GM19397 (cell line): ENCODE results near the gene HMCES.

Source experiments
- ATAC-seq: cut with Tn5 transposase; IDR thresholded peaks from one replicate; pipeline ENCODE4 v1.9.1; 2021; ENCODE audit warnings: mild to moderate bottlenecking, moderate library complexity; ENCODE audit not compliant: unreplicated experiment

The HMCES gene

DNA sequence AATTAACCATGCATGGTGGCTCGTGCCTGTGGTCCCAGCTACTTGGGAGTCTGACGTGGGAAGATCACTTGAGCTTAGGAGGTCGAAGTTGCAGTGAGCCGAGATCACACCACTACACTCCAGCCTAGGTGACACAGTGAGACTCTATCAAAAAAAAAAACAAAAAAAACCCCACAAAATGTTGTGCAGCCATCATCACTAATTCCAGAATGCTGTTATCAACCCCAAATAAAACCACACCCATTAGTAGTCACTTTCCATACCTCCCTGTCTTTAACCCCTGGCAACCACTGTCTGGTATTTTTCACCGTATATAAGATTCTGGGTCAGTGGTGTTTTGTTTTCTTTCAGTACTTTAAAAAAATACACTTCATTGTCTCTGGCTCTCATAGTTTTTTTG lies 16.6 kb downstream of the HMCES start:
- ATAC-seq, result no peak

DNA sequence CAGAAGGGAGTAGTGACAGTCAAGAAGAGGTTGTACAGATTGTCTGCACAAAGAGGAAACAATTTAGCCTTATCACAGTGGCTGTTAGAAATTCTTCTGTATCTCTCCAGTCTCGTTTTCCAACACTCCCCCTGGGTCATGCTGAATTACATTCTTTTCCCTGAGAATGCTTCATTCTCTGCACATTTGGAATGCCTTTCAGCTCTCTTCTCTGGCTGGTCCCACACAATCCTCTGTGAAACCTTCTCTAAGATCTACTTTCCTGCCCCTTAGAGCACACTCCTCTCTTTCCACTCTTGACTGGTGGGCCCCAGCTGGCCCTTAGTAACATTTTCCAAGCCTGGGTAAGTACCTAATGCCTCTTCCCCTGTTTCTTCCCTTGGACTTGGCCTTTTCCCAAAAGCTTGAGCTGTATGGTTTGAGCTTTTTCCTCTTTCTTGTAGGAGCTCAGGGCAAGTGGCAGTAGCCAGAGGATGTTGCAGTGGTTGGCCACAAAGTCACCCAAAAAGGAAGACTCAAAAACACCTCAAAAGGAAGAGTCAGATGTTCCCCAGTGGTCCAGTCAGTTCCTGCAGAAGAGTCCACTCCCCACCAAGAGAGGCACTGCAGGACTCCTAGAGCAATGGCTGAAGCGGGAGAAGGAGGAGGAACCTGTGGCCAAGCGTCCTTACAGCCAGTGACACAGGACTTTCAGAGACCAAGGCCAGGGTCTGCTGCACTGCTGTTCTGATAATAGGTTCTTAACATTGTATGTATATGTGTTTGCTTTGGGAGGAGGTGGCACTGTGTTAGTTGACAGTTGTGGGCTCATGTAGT lies 25.7 kb downstream of the HMCES start:
- no peak for ATAC-seq

DNA sequence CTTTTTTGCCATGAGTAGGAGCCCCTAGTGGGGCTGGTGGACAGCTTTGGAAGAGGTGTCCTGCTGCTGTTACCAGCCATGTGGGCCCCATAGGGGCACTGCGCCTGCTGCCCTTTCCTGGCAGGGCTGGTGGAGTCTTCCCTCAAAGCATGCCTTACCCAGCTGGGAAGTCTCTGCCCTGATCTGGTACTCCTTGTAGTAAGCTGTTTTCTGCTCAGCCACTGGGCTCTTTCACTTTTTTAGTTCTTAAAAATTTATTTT lies 26.2 kb downstream of the HMCES start:
- ATAC-seq, result no peak

DNA sequence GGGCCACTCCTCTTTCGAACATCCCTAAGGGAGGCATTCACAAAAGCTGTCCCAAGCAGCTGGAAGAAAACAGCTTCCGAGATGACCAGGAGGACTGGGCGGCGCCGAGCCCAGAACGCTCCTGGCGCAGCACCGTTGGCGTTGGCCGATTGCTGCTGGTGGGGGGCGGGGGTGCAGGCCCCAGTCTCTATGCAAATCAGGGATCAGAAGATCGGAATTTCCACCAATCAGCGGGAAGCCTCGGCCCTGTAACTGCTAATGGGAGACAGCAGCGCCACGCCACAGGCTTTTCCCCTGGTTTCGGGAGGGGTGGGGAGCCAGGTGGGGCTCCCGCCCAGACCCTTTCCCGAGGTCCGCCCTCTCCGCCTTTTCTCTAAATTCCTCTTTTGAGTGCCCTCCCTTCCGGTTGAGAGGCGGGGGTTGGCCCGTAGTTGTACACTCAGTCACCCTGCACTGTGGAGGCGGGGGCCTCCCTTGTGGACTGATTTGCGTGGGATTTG lies 27.0 kb downstream of the HMCES start:
- ATAC-seq, result no peak

DNA sequence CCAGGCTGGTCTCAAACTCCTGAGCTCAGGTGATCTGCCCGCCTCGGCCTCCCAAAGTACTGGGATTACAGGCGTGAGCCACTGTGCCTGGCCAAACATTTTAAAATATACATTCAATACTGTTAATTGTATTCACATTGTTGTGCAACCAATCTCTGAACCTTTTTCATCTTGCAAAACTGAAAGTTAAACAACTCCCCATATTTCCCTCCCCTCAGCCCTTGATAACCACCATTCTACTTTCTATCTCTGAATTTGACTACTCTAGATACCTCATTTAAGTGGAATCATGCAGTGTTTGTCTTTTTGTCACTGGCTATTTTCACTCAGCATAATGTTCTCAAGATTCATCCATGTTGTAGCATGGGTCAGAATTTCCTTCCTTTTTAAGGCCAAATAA lies 30.0 kb downstream of the HMCES start:
- no peak for ATAC-seq

DNA sequence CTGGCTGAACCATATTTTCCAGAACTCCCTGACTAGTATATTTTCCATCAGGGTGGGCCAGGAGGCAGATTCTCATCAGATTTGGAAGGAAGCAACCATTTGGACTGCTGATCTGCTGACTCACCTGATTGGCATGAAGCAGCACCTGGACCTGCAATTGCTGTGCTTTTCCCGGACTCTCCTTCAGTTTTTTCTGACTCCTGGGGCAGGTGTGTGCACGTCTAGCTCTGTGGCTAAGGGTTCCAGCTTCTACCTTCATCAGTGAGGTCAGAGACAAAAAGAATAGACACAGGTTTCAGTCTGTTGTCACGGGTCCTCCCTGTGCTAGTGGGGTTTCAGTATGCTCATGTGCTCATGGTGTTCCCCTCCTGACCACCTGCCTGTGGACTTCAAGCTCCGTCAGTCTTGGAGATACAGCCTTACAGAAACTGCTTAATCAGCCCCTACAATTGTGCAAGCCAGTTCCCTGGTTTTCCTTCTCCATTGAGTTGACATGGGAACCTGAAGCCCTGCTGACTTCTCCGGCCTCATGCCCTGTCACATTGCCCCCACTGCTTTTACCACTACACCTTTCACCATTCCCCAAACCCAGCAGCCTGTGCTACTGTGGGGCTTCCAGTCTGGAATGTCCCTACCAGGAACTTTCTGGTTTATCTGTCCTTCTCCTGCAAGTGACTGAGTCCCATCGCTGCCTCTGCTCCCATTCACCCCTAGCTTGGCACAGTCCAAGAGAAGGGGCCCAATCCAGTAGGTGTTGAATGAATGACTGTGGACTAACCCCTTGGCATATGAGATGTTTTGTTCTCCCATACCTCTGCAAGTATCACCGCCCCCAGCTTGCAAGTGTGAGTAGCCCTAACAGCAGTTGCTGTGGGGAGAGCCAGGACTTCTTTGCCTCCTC lies 31.7 kb downstream of the HMCES start:
- ATAC-seq, result no peak

DNA sequence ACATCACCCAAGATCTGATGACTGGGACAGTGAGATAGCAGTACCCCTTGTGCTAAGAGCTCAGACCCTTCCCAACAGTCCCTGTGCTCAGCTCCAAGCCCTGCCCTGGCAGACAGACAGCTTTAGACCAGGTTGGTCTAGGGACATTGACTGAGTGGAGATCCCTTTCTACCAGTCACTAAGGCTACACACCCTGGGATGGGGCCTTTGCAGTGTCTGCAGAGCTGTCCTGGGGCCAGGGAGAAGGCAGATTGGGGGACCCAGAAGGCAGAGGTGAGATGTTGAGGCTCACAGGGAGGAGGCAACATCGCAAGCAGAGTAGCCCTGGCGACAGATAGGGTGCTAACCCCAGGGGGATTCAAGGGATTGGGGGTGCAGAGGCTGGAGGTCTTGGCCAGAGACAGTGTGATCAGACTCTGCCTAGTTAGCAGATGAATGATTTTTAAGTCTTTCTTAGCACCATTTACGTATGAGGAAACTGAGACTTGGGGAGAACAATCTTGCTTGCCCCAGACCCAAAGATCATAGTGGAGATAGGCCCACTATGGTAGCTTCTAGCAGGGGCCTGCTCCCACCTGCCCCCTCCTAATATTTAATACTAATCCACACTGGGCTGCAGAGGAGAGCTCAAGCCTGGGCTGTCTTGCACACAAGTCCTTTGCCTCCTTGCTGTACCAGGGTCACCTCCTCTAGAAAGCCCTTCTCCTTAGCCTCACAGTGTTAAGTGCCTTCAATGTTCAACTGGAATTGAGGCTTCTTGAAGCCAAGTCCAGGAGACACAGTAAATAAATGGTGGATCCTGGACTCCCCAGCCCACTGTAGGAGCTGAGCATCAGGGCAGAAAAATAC lies 32.6 kb downstream of the HMCES start:
- ATAC-seq, result no peak

DNA sequence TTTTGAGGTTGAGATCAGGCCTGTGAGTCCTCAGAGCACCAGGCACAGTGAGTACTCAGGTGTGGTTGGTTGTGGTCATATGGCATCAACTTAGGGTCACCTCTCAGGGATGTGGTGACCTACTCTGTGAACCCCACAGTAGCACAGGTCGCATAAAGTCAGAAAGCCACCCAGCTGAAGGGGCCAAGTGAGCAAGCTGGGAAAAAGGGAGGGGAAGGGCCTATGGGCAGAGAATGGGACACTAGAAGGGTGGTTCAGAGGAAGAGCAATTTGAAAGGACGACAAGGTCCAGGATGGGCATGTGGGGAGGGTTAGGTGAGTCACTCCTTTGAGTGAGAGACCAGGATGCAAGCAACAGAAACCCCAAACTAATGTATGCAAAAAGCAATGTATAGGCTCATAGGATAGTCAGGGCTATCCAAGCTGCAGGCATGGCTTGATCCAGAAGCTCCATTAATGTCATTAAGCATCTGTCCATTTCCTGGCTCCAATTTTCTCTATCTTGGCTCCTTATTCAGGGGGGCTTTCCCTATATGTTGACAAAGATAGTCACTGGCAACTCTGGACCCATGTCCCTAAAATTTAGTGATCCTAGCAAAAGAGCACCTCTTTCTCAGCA lies 33.5 kb downstream of the HMCES start:
- no peak for ATAC-seq

DNA sequence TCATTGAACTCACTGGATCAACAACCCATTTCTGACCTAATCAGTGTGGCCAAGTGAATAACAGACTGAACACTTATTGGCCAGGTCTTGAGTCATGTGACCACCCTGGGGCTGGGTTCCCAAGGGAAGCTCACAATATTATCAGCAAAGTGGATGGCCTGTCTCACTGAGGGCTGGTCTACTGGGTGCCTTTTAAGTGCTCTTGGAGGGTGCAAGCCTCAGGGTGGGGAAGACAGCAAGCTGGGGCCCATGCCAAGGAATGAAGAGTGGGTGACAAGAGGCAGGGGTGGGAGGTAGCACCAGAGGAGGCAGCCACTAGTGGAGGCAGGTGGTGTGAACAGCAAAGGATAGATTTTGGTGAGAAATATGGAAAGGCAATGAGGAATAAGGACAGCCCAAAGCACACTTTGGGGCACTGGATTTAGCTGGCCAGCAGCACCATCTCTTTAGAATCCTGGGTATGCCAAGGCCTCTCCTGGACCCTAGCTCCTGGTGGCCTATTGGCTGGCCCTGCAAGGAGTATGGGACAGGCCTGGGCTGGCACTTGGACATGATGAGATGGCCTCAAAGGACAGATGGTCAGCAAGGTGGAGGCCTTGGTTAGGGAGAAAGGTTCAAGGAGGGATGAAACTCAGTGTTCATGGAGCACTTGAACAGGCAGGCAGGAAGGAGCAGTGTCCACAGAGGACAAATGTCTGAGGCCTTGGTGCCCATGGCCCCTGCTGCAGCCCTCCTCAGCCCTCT lies 34.2 kb downstream of the HMCES start:
- no peak for ATAC-seq

DNA sequence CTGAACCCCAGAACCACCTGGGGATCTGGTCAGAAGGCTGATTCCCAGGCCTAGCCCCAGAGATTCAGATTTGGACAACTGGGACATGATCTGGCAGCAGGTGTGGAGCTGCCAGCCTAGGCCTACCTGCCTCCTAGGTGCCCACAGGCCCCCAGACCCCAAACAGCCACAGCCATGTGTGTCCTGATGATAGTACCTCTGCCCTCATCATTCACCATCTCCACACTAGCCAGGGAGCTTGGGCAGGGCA lies 34.7 kb downstream of the HMCES start:
- ATAC-seq, result no peak

DNA sequence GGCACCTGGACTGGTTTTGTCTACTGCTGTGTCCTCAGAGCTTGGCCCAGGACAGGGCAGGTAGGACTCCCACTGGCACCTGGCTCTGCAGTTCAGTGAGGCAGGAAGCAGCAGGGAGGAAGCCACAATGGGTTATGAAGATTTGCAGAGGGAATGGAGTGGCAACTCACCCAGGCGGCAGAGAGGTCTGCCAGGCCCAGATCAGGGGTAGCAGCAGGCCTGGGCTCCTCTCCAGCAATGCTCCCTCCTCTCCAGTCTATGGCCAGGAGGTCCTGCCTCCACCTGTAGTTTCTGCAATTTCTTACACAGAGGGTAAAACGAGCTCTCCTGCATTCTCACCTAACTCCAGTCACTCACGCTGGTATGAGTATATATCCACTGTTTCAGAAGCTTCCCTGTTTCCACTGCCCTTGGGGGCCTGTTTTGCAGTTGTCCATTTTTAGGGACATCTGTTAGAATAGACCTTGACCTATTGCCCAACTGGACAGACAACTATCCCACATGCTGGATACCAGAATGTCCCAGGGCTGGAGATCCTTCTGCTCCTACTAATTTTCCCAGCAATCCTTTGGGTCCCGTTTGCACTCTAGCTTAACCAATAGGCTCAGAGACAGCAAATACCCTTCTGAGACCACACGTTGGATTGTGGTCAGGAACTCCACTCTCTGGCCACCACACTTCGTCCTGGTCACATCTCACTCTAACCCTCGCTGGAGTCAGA lies 35.2 kb downstream of the HMCES start:
- no peak for ATAC-seq

DNA sequence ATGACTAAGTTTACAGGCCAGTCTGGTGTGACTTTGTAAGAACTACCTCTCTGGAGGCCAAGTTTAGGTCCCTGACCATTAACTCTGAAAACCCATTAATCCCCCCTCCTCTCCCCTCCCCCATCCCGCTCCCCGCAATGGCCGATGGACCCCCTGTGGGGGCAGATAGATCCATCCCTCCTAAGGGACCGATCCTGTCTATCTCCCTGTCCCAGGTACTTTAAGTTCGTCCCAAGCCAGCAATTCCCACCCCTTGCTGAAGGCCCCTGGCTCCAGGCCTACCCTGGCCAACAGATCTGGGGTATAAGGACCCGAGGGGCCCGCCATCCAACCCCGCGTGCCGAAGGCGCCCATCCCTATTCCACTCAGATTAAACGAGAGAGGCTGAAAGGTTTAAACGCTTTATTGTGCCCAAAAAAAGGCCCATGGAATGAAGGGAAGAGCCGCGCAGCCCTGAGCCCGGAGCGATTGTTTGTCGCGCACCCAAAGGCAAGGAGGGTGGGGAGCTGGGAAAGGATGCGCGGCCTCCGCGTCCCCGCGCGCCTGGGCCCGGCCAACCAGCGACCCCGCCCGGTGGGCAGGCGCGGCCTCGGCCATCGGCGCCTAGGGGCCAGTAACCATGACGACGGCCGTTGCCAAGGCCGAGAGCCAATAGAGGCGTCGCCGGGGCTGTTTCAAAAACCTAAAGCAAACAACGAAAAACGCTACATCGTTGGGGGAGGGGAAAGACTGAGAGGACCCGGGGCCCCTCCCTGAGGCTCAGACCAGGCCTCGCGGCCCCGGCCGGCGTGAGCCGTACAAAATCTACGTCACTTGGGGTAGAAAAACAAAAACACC lies 35.9 kb downstream of the HMCES start:
- ATAC-seq, result peak; percentile 30

DNA sequence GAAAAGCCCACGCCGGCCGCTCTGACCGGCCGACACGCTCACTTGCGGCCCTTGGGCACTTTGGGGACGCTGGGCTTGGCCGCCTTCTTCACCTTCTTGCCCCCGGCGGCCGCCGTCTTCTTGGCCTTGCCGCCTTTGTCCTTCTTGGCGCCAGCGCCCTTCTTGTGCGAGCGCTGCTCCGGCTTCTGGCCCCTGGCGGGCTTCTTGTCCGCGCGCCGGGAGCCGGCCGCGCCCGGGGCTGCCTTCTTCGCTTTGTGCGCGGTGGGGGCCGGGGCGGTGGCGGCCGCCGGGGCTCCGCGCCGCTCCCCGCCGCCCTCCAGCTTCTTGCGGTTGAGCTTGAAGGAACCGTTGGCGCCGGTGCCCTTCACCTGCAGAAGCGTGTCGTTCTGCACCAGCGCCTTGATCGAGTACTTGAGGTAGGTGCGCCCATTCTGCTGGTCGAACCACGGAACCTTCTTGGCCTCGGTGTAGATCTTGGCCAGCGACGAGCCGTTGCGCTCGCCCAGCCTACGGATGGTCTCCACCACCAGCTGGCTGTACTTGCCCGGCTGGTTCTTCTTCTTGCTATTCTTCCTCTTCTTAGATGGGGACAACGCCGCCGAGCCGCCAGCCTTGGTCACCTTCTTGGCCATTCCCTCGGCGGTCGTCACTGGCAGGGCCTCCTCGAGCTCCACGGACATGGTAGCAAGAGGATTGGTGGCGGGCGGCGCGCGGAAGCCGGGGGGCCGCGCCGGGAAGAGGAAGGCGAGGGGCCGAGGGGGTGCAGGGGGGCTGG lies 36.7 kb downstream of the HMCES start:
- peak; percentile 4 for ATAC-seq

DNA sequence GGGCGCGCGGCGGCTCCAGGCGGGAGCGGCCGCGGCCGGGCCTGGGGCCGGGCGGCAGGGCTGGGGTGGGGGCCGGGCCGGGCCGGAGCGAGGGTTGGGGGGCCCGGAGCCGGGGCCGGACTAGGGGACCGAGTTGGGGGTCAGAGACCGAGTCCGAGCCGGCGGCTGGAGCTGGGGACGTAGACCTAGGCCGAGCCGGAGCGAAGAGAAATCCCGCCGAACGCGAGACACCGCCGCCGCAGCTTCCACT lies 37.3 kb downstream of the HMCES start:
- no peak for ATAC-seq

DNA sequence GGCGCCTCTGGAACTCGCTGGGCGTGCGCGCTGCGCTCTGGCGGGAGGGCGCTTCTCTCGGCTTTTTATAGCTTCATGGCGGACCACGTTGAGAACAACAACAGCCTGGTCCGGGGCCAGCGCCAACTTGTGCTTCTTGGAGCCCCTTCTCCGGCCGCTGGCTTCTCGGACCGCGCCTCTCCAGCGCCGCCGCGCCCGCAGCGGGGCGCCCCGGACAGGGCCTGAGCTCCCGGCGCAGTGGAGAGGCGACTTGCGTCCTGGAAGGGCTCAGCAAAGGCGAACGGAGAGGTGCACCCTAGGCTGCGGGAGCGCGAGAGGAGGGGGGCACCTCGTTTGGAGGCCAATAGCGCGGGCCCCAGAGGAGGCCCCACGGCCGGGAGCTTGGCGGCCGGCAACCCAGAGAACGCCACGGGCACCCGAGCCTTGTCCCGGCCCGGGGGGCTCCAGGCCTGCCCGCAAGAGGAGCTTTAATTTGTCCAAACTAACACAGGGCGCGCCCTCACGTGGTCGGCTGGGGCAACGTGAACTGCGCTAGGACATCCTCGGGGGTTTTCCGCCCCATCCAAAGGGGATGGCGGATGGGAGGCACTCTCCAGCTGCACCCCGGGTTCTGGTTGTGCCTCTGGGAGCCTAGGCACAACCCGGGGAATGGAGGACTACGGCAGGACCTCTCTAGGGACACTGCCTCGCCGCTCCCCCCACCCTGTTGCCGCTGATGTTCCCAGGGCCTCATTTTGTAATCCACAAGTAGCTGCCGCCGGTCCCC lies 37.8 kb downstream of the HMCES start:
- peak; percentile 31 for ATAC-seq

DNA sequence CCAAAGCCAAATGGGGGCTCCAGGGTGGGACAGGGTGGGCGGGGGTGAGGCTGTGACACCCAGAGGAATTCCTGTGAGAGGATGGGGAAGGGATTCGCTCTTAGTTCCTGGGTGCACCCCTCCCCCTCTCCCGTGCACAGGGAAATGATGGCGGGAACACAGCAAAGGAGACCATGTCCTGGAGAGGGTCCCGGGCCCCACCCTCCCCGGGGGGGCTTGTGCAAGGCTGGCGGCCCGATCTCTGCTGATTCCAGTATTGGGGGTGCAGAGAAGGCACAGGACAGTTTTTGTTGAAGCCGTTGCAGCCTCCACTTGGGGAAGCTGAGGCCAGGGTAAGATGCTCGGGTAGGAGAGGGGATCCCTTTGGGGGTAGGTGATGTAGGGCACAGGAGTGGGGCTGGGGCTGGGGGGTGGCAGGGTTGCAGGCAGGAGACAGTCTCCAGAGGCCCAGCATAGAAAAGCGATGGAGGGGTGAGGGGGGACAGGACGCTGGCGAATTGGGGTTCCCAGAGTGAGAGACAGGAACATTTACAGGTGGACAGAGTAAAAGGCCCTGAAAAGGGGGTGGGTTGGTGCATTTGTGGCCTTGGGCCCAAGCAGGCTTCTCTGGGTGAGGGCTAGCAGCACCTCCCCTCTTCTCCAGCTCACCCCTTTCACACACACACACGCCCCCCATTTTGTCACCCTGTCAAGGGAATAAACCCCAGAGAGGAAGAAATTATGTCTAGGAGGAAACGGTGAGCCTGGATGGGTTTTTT lies 38.5 kb downstream of the HMCES start:
- ATAC-seq, result no peak

DNA sequence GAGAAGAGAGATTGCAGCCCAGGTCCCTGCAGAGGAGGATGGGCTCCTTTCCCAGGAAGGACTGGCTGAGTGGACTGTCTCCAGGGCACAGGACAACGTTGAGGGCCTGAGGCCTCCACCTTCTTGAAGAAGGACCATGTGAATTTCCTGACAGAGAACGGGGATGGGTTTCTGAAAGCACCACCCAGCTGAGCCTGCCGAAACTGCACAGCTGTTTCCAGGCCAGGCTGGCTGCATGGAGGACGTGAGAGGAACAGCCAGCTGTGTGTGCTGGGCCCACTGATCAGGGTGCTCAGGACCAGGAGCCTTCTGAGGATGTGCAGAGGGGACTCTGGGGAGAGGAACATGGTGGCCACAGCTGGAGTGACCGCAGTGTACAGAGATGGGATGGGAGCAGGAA lies 39.2 kb downstream of the HMCES start:
- no peak for ATAC-seq
